ENCODE data around the gene HTT-AS. TPM values are rescaled to one million over a fixed set of nuclear protein-coding genes. Genes with fewer than 3 reads are reported as not detected.
"Not testable (repeated sequence)": the region's sequence is repeated elsewhere in the genome, so short reads cannot be mapped to it uniquely, and the experiment has no call there.

The HTT-AS gene
- not detected in 2 replicates for total RNA-seq (2014; rRNA removed; shearing (Covaris generic))

DNA sequence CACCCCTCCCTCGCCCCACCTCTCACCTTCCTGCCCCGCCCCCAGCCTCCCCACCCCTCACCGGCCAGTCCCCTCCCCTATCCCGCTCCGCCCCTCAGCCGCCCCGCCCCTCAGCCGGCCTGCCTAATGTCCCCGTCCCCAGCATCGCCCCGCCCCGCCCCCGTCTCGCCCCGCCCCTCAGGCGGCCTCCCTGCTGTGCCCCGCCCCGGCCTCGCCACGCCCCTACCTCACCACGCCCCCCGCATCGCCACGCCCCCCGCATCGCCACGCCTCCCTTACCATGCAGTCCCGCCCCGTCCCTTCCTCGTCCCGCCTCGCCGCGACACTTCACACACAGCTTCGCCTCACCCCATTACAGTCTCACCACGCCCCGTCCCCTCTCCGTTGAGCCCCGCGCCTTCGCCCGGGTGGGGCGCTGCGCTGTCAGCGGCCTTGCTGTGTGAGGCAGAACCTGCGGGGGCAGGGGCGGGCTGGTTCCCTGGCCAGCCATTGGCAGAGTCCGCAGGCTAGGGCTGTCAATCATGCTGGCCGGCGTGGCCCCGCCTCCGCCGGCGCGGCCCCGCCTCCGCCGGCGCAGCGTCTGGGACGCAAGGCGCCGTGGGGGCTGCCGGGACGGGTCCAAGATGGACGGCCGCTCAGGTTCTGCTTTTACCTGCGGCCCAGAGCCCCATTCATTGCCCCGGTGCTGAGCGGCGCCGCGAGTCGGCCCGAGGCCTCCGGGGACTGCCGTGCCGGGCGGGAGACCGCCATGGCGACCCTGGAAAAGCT, at the start of gene HTT-AS, which contains the start of gene HTT:
HTT-AS (minus strand) TSS at position 461 of the 768 bp plus-strand sequence.
HTT (plus strand) TSS at position 604 of the 768 bp plus-strand sequence; CDS start at position 749, 145 bp downstream.
- DNase-seq (ENCODE audit: low read depth), result peak; percentile 87

DNA sequence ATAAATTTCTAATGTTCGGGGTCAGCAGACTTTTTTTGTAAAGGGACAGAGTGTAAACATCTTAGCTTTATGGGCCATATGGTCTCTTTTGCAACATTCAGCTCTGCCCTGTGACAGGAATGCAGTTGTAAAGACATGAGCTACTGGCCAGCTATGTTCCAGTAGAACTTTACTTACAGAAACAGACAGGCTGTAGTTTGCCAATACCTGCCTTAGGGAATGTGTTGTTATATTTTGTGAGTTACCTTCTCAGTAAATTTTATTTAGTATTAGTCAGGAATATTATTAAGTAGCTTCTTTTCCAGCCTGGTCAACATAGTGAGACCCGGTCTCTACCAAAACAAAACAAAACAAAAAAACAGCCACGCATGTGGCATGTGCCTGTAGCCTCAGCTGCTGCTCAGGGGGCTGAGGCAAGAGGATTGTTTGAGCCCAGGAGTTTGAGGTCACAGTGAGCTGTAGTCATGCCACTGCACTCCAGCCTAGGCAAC, 48.9 kb upstream of the HTT-AS start:
- DNase-seq (ENCODE audit: low read depth), result no peak

- no peak for DNase-seq (ENCODE audit: low read depth)
Observed at GRCh38 chr4:3122081-3122563, 47.8 kb upstream of the HTT-AS start.

DNA sequence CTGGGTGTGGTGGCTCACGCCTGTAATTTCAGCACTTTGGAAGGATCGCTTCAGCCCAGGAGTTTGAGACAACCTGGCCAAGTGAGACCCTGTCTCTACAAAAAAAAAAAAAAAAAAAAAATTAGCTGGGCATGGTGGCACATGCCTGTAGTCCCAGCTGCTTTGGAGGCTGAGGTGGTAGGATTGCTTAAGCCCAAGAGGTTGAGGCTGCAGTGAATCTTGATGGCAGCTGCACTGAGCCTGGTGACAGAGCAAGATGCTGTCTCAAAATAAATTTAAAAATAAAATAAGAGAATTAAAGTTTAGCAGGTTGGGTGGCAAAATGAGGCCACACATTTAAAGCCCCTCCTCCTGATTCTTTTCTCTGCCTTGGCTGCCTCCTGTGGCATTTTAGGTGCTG, 47.3 kb upstream of the HTT-AS start:
- DNase-seq (ENCODE audit: low read depth), result no peak

- DNase-seq (ENCODE audit: low read depth), result no peak
Observed at GRCh38 chr4:3121110-3121509, 46.8 kb upstream of the HTT-AS start.

DNA sequence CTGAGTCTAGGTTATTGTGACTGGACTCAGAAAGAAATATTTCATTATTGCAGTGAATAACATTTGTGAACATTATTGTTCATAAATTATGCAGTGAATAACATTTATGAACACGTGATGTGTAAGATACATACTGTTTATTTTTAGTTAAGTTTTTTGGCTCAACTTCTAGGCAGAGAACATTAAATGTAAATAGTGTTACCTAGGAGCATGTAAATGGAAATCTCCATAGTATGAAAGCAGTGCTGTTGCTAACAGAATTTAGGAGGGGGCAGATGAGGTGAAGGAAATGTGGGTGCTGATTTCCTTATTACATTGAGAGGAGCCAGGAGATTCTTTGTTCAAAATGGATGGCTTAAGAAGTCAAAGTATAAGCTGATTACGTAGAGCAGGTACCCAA, 45.1 kb upstream of the HTT-AS start:
- DNase-seq (ENCODE audit: low read depth), result no peak

DNA sequence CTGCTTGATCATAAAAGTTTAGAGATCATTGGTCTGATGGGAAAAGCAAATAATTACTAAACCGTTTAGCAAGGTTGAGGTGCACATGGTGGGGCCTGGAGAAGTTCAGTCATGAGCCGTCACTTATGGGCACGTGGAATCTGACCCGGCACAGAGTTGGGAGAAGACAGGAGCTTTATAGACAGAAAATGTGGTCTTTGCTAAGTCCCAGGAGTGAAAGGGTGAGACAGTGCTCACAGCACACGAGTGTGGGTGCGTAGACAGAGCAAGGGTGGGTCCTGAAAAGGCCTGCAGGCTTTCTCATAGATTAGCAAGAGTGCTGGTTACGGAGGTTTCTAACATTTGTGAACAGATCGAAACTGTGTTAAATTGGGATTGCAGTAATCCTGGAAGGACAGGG, 44.0 kb upstream of the HTT-AS start:
- no peak for DNase-seq (ENCODE audit: low read depth)

DNA sequence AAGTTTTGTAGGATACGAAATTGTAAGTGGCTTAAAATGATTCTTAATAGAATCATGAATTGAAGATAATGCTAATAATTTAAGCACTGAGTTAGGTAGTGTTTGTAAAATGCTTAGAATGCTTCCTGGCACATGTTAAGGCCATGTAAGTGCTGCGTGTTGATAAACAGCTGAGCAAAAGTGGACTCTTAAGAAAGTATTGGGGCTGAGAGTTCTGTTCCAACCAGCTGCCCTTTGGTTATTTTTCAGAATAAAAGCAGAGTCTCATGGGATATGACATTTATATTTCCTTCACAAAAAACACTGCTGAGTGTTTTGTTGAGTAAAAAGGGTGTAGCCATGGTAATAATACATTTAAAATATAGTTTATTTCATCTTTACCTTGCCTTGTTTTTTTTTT, 42.6 kb upstream of the HTT-AS start:
- DNase-seq (ENCODE audit: low read depth), result no peak

DNA sequence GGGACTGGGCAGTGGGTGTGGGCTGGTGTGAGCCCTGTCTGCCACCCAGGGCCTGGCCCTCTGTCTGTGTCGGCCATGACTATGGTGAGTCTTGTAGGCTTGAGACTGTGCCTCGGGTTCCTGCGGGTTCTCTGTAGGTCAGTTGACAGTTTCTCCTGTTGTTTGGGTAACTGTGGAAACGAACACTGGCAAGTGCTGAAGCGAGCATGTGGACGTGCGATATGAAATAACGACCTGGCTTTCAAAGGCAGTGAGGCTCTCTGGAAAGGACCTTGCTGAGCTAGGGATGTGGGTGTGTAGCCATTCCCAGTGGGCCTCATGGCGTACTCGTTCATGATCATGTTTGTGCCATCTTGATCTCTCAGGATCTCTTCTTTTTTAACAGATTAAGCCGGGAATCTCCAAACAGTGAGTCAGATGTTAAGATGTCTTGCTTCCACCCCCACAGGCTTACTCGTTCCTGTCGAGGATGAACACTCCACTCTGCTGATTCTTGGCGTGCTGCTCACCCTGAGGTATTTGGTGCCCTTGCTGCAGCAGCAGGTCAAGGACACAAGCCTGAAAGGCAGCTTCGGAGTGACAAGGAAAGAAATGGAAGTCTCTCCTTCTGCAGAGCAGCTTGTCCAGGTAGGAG, 41.4 kb upstream of the HTT-AS start:
- DNase-seq (ENCODE audit: low read depth), result no peak

DNA sequence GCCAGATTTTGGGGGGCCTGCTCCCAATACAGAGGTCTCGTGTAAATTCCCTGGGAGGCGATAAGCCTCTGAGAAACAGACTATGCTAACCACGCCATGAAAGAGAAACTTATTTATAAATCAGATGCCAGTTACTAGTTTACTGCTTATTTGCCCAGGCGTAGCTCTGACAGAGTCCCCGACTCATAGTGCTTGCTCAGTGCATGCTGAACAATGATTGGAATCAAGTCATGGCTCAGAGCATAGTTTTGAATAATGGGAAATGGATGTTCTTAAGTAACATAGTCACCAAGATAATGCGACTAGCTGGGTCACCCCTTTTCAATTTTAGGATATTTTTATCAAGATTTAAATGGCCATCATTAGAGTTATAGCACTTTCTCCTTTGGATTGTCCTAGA, 40.0 kb upstream of the HTT-AS start:
- no peak for DNase-seq (ENCODE audit: low read depth)

- DNase-seq (ENCODE audit: low read depth), result peak; percentile 19
Observed at GRCh38 chr4:3112609-3113469, 38.5 kb upstream of the HTT-AS start.

DNA sequence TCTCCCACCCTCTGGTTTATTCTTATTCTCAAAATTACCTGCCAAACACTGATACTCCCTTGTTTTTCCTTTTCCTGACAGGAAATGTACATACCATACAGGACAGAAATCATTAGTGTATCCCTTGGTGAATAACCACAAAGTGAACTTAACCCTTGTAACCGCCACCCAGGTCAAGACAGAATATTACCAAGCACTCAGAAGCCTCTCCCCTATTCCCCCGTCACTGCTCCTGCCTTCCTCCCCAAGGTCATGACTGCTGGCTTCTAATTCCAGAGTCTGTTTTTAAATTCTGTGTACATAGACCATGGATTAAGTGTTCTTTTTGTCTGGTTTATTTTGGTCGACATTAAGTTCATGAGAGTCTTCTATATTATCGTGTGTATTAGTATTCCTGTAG, 37.9 kb upstream of the HTT-AS start:
- no peak for DNase-seq (ENCODE audit: low read depth)

- DNase-seq (ENCODE audit: low read depth), result peak; percentile 53
Observed at GRCh38 chr4:3111461-3111860, 37.1 kb upstream of the HTT-AS start.

DNA sequence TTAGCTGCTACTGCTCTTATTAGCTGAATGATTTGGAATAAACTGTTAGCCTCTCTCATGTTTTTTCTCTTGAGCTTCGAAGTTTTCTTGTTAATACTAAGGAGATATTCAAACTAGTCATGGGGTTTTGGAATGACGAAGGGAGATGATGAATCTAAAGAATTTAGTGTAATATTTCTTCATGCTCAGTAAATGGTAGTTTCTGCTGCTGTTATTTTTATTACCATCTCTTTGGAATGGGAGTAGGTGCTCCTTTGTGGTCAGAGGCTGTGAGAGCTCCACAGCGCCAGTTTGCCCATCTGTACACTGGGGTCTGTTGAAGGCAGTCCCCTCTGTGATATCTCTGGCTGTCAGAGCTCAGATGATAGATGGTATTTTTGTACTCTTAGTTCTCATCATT, 33.9 kb upstream of the HTT-AS start:
- DNase-seq (ENCODE audit: low read depth), result no peak

DNA sequence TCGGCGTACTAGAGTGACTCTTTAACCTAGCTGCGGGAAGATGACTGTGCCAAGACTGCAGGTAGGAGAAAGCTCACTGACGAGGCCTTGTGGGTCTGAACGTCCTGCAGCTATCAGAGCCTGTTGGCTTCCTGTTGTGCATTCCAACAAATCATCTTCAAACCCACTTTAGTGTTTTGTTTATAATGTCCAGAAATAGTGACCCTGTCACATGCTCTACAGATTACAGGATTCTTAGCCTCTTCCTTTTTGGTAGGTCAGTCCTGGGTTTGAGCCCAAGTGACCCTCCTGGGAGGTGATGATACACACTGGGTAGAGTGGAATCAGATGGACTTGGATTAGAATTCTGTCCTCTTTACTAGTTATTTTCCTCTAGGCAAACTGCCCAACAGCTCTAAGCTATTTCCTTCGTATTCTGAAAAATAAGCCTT, 33.4 kb upstream of the HTT-AS start:
- DNase-seq (ENCODE audit: low read depth), result no peak

GRCh38 chr4:3107271-3107670, 32.9 kb upstream of the HTT-AS start:
- DNase-seq (ENCODE audit: low read depth), result no peak

- DNase-seq (ENCODE audit: low read depth), result peak; percentile 89
Observed at GRCh38 chr4:3106339-3107186, 32.2 kb upstream of the HTT-AS start.

DNA sequence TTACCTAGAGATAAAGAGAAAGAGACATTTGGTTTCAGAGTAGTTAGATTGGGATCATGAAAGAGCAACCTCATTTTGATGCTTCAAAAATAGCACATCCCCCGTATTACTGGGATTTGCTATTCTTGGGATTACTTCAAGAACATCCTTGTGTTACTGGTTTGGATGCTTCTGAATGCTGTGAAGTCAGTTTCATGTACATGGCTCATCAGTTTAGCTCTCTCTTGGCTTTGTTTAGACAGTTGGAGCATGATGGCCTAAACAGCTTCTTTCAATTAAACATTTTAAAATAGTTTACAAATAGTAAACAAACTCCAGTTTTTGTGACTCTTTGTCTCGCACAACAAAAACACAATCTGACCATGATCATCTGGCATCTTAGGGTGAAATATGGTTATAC, 24.0 kb upstream of the HTT-AS start:
- no peak for DNase-seq (ENCODE audit: low read depth)

DNA sequence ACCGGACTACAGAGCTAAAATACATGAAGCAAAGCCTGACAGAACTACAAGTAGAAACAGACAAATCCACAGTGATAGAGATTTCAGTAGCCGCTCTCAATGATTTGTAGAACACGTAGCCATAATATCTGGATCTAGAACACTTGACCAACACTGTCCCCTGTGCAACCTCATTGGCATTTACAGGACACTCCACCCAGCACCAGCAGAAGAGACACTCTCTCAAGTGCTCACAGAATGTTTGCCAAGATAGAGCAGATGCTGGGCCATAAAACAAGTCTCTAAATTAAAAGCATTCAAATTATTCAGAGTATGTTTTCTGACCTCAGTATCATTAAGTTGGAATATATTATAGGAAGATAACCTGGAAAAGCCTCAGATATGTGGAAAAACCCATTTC, 21.9 kb upstream of the HTT-AS start:
- no peak for DNase-seq (ENCODE audit: low read depth)

- not testable (repeated sequence) for DNase-seq (ENCODE audit: low read depth)
Observed at GRCh38 chr4:3094701-3095100, 20.4 kb upstream of the HTT-AS start.

DNA sequence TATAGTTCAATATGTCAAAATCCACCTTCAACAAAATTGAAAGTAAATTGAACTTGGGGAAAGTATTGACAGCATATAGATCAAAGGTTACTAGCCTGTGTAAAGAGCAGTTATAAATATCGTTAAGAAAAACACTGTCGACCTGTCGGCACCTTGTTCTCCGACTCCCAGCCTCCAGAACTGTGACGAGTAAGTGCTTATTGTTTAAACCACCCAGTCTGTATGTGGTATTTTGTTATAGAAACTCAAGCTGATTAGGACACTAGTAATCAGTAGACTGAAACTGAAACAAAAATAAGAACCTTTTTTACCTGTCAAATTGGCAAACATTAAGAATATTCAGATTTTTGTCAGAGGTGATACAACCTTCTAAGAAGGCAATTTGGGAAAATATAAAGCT, 17.1 kb upstream of the HTT-AS start:
- DNase-seq (ENCODE audit: low read depth), result no peak
